Measurements from ENCODE around the gene GULP1.

Gene GULP1

DNA sequence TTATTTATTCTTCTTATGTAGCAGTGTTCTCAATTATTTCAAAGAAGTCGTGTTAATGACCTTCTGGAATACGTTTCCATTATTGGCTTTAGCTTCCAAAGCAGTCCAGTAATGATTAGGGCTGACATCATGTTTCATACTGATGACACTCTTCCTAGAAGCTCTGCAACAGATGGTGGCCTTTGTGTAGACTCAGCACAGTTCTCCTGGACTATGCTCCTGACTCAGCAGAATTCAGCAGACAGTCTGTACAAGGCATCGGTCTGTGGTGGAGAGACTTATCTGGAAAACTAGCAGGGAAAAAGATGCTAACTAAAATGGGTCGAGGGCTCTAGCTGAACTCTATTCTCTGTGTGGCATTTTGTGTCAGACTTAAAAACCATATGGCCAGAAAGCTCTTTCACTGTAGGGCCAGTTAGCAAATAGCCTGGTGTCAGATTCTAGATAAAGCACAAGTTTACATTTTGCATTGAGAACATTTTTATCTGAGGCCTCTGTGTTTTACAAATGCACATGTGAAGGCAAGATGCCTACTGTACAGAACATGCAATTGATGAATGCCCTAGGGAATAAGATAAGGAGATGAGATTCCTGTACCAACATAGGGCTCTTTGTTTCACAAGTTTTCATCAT, 35.1 kb downstream of the GULP1 start:
- no peak for DNase-seq

DNA sequence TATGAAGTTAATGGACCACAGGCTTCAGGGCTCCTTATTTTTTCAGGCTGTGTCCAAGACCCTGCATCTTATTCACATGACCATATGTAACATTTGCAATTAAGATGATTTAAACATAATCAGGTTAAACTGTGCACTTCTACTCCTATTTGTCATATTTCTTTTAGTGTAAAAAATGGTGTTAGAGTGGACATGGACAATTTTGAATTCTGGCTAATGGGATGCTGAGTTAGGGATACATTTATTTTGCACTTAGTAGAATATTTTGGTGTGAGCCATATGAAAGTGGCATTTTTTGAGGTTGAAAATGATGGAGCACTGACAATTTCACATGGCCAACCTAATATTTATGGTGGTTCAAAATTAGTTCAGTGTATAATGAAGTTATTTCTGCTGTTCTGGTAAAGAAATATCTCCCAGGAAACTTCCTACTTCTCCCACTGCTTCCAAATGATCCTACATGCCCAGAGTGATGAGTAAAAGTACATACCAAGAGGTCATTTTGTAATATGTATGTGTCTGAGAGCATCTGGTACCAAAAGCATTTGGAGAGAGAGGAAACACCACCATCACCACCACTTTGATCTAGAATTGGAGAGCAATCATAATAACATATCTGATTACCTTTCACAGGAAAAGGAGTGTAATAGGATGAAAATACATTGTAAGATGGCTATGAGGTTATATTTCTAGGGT, 36.0 kb downstream of the GULP1 start:
- DNase-seq = no peak

DNA sequence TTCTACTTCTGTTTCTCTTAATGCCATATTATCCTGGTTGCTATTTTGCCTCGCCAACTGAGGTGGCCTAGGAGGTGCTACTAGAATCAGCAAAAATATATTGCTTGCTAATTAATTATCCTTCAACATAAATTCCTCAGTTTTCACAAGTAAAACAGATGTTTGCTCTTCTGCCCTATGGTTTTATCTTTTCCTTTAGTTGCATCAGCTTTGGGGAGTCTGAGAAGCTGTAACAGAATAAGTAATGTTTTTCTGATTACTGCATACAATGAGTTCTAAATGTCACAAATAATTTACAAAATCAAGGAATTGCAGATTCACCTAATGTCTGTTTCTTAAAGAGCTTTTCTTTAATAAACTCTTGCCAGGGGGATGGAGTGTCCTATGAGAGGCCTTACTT, 36.7 kb downstream of the GULP1 start:
- no peak for DNase-seq

DNA sequence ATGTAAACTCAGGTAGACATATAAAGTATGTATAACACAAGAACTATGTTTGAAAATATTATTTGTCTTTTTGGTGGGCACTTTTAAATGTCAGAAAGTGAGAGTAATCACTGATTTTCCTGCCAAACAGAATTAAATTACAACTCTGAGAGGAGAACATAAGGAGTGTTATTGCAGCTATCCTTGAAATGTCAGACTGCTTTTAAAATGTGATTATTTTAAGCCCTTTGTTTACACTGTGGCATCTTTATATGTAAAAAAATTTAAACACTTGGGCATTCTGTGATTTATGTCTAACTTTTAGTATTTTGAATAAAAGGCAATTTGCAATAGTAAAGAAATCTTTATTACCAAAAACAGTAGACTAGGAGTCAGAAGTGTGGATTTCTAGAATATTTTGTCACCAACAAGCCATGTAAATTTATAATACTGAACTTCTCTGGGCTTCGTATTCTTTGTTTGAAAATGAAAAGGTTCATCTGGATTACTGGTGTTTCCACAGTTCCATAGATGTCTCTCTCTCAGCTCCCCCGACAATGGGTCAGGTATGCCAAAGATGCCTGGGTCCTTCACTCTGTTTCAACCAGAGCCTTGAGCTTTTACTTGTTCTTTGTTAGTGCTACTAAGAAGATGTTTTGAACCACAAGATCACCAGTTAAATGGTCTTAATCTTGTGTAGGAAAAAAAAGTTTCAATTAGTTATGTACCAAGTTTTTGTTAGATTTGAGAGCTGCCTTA, 38.8 kb downstream of the GULP1 start:
- DNase-seq = no peak

DNA sequence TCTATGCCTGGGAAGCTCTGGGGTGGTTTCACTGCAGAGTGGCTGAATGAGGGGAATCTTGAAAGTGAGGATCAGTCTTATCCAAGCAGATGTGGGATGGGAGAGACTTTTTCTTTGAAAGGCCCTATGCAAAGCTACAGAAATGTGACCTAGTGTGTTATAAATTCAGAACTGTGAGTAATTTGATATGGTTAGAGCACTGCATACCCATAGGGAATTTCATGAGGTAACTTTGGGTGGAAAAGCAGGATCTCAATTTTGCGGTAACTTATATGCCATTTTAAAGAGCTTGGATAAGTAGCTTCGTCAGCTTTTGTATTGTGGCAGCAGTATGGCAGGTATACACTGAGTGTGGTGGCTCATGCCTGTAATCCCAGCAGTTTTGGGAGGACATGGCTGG, 40.9 kb downstream of the GULP1 start:
- DNase-seq = no peak

DNA sequence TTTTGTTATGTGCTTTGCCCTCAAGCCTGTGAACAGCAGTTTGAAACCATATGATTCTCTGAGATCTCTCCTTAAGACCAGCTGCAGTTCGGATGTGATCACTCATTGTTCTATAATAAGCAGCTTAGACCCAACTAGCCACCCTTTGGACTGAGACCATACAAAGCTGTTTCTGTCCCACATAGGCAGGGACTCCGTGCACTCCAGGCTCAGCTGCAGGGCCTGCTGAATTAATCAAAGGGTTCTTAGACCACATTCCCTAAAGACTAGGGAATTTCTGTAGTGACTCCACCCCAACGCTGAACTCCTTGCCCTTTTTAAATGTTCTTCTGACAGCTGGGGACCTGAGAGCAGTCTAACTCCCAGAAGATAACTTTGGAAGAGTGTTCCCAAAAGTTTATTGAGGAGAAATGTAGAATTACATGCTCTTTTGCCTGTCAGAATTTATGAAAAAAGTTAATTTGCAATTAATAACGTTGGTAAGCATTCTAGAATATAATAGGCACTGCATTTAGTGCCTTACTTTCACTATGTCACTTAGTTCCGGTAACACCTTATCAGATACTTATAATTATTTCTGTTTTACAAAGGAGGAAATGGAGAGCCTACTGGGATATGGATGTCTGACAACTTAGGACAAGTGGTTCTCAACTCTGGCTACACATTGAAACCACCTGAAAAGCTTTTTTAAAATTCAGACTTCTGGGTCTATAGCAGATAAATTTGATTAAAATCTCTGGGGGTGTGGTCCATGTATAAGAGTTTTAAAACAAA, 42.3 kb downstream of the GULP1 start:
- DNase-seq = no peak

DNA sequence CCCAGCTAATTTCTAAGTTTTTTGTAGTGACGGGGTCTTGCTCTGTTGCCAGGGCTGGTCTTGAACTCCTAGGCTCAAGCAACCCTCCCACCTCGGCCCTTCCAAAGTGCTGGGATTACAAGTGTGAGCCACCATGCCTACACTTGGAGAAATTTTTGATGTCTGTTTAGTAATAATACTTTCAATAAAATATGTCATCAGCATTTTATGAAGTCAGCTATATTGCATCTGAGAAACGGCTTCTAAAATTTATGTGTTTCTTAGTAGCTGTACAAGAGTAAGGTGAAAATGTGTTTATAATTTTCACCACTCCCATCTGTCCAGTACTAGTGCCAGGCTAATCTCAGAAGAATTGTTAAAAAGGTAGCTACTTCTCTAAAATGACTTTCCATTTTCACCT, 46.8 kb downstream of the GULP1 start:
- no peak for DNase-seq

DNA sequence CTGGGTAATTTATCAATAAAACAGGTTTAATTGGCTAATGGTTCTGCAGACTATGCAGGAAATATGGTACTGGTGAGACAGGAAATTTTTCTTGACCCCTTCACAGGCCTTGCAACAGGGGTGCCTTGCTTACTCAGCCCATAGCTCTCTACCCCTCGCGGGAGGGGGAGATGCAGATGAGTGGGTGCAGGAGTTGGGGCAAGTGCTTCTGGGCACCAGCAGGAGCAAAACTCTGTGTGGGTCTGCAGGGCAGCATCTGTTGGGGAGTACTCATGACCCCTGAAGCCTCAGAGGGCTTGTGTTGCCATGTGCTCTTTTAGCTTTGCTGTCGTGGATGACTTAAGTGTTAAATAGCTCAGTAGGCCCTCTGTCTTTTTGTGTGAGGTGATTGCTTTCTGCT, 48.6 kb downstream of the GULP1 start:
- no peak for DNase-seq

DNA sequence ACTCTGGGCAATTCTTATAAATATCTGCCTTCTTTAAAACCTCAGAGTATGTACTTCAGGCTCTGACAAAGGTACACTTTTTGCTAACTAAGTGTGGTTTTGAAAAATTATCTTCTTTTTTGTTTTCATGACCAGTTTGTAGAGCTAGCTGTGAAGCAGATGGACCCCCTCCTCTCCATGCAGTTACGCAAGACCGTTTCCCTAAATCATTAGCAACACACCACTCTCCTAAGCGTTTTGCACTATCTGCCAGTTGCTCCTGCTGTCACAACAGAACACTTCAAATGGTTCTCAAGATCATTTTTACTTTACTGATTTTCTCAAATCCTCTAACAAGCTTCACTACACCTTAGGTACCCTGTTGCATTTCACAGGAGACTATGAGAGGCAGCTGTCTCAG, 53.3 kb downstream of the GULP1 start:
- DNase-seq = no peak

DNA sequence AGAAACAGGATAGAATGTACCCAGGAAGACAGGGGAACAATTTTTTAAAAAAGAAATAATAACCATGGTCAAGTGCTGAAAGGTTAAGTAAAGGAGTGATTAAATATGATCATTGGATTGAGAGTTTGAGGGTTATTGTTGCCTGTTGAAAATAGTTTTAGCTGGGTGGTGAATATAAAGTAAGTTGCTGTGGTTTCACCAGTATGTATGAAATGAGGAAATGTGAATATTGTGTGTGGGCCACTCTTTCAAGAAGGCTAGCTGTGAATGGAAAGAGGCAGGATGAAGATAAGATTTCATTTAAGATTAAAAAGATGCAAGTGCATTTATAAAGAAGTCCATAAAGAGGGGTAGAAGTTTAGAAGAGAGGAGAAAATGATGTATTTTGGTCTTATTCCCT, 53.8 kb downstream of the GULP1 start:
- DNase-seq = no peak

DNA sequence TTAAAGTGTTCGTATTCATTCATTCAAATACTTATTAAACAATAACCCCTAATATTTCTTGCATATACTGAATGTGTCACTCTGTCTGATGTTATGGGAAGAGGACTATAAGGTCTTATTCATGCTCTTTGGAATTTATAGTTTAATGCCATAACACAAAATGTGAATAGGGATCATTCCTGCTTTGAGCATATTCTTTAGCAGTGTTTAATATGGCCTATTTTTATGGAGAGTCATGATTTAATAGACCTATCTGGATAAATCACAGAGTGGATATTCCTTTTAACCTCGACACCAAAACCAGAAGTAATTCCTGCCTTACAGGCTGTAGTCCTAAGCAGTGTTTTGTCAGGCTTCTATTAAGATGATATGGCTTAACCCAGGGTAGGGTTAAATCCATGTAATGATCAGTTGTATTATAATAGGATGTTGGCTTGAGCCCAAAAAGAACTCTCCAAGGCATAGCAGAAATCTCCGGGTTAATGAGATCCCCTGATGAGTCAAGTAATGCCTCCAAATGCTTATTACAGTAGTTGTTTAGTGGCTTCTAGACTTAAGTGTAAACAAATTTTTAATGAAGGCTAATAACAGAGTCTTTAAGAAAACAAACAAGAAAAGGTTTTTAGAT, 54.3 kb downstream of the GULP1 start:
- DNase-seq = no peak

DNA sequence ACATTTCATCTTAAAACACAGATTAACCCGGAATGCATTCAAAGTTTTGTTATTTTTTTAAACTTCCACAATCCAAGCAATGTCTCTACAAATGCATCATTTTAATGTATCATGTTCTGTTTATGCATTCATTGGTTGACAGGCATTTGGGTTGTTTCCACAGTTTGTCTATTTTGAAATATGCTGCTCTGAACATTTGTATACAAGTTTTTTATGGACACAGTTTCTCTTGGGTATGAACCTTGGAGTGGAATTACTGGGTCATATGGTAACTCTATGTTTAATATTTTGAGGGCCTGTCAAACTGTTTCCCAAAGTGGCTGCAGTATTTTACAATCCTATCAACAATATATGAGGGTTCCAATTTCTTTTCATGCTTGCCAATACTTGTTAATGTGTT, 57.3 kb downstream of the GULP1 start:
- DNase-seq = no peak

DNA sequence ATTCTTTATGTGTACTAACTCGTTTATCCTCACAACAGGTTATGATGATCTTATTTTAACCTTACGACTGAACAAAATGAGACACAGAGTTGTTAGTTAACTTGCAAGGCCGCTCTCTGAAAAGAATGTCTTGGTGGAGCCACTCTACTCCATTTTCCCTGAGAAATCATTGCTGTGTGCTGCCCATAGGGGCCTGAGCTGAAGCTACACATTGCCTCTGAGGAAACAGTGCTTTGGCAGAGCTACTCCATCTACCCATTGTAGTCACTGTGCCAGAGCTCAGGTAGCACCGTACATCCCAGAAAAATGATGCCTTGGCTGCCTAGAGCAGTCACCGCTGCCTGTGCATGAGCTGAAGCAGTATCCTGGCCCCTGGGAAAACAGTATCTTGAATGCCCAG, 61.6 kb downstream of the GULP1 start:
- DNase-seq = no peak

DNA sequence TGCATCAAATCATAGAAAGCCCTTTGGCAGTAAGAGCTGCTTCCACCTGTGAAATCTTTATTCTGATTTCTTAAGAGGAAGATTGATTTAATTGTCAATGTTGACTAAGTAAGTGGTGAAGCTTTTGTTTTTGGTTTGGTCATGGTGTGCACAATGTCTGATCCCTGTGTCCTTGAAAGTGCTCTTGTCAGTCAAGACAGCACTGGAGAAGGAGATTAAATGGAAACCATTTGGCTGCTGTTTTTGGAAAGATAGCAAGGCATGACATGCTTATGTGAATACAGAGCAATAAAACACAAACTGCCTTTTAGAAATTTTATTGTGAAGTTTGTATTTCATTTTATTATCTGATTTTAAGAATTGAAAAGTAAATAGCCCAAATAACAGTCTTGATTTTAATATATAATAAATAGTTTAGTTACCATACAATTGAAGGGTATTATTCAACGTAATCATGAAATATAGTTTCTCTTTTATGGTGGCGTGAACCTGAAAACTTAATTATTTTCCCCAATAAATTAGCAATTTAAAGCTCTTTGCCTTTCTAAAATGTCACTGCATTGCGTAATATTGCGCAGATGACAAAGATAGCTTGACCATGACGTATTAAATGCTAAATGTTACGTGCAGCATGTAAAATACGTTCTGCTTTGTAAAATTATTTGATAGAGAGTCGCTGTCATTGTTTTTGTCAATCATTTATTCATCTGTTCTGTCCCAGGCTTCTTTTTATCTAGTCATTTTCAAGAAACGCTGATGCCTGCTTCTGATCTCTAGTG, 69.0 kb downstream of the GULP1 start:
- DNase-seq = no peak

DNA sequence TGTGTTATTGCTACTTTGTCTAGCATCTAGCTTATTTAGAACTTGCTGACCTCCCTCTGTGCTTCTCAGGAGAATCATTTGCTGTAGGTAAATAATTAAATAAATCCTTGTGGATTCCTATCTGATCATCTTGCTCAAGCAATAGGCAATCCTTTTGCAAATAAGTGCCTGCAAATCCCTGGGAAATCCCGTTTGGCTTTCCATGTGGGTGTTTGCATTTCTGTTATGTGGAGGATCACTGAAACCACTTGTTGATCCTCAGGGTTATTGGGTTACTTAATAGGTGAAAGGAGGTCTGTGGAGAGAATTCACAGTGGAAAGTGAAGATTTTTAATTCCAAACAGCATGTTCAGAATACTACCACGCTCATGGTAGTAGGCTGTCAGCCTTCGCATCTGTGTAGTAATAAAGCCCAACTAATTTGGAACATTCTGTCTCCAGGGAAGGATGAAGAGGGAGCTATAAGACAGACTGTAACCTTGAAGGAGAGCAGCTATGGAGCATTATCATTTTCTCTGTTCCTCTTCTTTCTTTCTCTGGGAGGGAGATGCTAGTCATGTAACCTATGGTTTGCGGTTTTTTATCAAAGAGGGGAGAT, 72.5 kb downstream of the GULP1 start:
- DNase-seq = no peak

DNA sequence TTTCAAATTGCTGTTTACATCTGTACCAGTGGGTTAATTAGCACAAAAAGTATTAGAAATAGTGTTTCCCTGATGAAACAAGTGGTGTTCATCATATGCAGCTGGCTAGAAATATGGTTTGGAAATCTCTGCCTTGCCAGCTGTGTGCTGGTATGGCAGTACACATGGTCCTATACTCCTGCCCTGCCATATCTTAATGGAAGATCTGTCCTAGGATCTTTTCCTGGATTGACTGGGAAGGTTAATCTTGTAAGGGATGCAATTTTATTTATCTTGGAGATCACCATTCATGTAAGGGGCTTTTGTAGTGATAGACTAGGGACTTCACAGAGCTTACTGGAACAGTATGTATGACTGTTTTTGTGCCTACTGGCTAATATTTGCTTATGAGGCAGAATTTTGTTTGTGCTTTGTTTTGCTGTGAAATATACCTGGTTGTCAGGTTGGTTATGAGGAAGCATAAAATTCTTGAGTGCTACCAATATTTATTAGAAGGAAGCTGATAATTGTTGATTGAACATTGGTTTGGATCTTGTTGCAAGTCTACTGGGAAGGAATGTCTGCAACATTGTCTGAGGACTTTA, 73.5 kb downstream of the GULP1 start:
- no peak for DNase-seq

DNA sequence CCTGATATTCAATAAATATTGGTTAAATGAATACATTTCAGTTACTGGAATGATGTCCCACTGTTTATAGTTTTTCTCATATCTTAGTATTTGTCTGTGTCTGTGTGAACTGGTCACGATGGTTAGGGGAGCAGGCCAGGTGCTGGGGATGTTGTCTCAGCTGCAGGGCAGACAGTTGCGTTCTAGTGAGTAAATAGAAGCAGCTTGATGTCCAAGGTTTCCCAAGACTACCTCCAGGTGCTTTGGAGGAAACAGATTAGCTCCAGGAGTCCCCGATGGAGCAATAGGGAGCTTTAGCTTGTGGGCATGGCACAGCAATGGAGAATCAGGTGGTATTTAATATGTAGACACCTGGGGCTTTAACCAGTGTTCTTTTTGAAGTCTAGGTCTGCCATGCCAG, 75.5 kb downstream of the GULP1 start:
- no peak for DNase-seq

DNA sequence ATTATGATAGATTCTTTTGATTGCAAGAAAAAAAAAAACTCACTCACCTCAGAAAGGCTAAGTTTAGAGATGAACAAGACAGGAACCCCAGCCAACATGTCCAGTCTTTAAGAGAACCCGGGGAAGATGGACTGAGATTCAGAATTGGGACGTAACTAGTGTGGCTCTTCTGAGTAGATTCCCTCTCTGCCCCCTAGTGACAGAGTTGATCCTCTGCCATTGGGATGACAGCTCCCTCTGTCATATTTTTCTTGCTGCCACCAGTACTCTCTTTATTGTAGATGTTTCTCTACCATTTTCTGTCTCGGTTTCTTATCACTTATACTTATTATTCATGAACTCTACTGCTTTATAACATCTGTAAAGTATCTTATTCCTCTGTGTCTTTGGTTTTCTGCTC, 77.7 kb downstream of the GULP1 start:
- DNase-seq = no peak

DNA sequence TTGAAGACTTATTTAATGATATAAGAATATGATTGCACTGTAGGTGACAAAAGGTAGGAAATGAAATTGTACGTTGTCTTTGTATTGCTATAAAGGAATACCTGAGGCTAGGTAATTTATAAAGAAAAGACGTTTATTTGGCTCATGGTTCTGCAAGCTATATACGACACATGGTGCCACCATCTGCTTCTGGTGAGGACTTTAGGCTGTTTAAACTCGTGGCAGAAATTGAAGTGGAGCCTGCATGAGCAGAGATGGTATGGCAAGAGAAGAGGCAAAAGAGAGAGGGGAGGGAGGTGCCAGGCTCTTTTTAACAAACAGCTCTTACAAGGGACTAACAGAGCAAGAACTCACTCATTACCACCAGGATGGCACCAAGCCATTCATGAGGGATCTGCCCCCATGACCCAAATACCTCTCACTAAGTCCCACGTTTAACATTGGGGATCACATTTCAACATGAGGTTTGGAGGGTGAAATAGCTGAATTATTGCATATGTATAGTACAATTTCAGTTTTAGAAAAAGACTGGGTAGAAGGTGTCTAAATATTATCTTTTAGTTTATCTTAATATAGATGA, 86.8 kb downstream of the GULP1 start:
- DNase-seq = no peak

DNA sequence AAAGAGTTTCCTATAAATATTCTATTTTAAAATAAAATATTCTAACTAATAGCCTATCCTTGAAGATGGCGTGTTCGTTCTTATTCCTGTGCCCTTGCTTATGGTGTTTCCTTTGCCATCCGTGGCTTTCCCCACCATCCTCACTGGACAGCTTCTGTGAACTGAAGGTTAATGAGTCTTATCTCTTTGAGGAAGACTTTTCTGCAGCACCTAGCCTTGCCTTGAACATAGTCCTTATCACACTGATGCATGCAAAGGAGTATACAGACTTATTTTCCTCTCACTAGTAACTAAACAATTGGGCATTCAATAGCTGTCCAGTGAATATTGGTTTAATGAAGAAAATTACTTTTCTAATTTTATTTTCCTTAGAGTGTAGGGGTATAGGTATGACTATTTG, 88.1 kb downstream of the GULP1 start:
- DNase-seq = no peak

DNA sequence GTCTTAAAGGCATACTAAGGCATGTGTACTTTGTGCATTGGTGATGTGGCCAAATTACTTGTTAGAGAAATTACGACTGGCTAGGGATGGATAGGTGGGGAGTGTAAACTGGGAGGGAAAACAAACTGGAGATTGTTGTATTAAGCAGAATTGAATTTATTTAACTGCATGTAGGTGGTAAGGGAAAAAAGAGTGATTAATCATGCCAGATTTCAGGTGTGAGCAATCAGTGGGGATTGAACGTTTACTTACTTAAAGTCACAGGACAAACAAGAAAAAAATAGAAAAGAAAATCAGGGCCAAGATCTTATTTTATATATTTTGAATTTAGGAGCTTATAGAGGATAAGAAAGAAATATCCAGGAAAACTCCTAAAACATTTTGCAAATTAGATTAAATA, 88.6 kb downstream of the GULP1 start:
- DNase-seq = no peak

Data from activated CD4-positive, alpha-beta T cell treated with anti-CD3 and anti-CD28 coated beads, Interleukin-2, amount 50 U/mL, for 4 hours (primary cell).